ENCODE results near the gene ANAPC13.

ANAPC13 gene

DNA sequence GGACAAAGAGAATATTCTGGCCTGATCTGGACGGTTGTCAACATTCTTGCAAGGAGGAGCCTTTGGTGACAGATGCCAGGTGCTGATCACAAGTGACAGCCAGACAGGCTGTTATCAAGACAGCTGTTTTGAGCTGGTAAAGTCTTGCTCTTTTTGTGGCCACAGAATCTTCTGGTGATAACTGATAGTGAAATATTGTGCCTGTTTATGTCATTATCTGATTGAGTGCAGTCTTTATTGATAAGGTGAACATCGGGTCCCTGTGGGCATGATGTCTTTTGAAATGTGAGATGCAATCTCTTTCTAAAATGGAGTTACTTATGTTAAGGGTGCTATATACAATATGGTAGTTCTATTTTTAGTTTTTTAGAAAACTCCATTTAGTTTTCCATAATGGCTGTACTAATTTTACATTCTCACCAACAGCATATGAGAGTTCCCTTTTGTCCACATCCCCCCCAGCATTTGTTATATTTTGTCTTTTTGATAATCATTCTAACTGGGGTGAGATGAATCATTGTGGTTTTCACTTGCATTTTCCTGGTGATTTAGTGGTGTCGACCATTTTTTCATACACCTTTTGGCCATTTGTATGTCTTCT lies 10.8 kb upstream of the ANAPC13 start:
- Mint-ChIP-seq H3K9me3 (peaks cover 5% of the 10 kb centered on the region), H3K36me3 (ENCODE audit: low read depth) (peaks cover 41% of the 10 kb centered on the region), H3K27me3 (ENCODE audit: low read depth) (no peaks in the 10 kb centered on the region), H3K27ac (no peak overlapping the region), H3K4me1 (ENCODE audit: low read depth) (peaks cover 25% of the 10 kb centered on the region), H3K4me3 (no peak overlapping the region)

DNA sequence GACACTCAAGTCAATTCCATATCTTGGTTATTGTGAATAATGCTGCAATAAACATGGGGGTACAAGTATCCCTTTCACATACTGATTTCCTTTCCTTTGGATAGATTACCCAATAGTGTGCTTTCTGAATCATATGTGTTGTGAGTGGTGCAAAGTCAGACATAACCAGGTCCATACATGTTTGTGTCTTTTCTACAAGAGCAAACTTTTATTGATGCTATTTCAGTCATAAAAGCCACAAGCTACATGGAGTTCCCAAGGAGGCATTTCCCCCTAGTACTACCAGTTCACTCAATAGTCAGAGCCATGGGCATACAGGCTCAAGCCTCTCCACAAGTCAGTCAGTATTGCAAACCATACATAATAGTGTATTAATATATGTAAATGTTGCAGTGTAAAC lies 10.2 kb upstream of the ANAPC13 start:
- H3K27ac Mint-ChIP-seq, result no peak overlapping the region
- H3K4me1 Mint-ChIP-seq (ENCODE audit: low read depth), result peaks cover 24% of the 10 kb centered on the region

DNA sequence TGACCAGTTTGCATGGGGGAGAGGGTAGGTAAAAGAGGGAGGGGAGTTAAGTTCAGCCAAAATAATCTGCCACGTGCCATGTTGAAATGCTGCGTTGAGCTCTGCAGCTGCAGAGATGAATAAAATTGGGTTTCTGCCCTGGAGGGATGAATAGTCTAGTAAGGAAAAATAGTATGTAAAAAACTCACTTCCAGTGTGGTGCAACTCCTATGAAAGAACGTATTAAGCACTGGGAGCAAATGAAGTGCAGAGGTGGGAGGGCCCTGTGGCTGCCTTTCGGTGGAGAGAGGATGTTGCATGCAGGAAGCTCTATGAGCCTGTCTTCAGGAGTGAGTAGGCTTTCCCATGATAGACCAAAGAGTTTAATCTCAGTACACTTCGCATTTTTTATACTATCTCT lies 8.7 kb upstream of the ANAPC13 start:
- Mint-ChIP-seq H3K27ac (no peak overlapping the region), H3K4me1 (ENCODE audit: low read depth) (peaks cover 23% of the 10 kb centered on the region), H3K4me3 (no peak overlapping the region), H3K27me3 (ENCODE audit: low read depth) (no peaks in the 10 kb centered on the region), H3K36me3 (ENCODE audit: low read depth) (peaks cover 35% of the 10 kb centered on the region), H3K9me3 (no peaks in the 10 kb centered on the region)

More for the DNA sequence above, 10.2 kb upstream of the ANAPC13 start:
- Mint-ChIP-seq H3K27me3 (ENCODE audit: low read depth) (no peaks in the 10 kb centered on the region), H3K36me3 (ENCODE audit: low read depth) (peaks cover 40% of the 10 kb centered on the region), H3K4me3 (no peak overlapping the region), H3K9me3 (peaks cover 4% of the 10 kb centered on the region)

- H3K4me3 Mint-ChIP-seq, result peak overlapping the region; percentile 100
- H3K27me3 Mint-ChIP-seq (ENCODE audit: low read depth), result no peaks in the 10 kb centered on the region
- no peaks in the 10 kb centered on the region for H3K9me3 Mint-ChIP-seq
- H3K4me1 Mint-ChIP-seq (ENCODE audit: low read depth), result peaks cover 27% of the 10 kb centered on the region
- H3K36me3 Mint-ChIP-seq (ENCODE audit: low read depth), result peaks cover 7% of the 10 kb centered on the region
- H3K27ac Mint-ChIP-seq, result peak overlapping the region; percentile 100
Measured at GRCh38 chr3:134487406-134487805, 1.6 kb upstream of the ANAPC13 start.

GRCh38 chr3:134486577-134487041 lies 824 bp upstream of the ANAPC13 start:
- no peaks in the 10 kb centered on the region for H3K9me3 Mint-ChIP-seq
- H3K36me3 Mint-ChIP-seq (ENCODE audit: low read depth), result peaks cover 7% of the 10 kb centered on the region
- H3K4me3 Mint-ChIP-seq, result peak overlapping the region; percentile 100
- peak overlapping the region; percentile 100 for H3K27ac Mint-ChIP-seq
- peaks cover 27% of the 10 kb centered on the region for H3K4me1 Mint-ChIP-seq (ENCODE audit: low read depth)
- H3K27me3 Mint-ChIP-seq (ENCODE audit: low read depth), result no peaks in the 10 kb centered on the region

GRCh38 chr3:134485075-134485717 lies 589 bp downstream of the ANAPC13 start:
- no peaks in the 10 kb centered on the region for H3K9me3 Mint-ChIP-seq
- H3K36me3 Mint-ChIP-seq (ENCODE audit: low read depth), result peaks cover 9% of the 10 kb centered on the region
- H3K27me3 Mint-ChIP-seq (ENCODE audit: low read depth), result no peaks in the 10 kb centered on the region
- peaks cover 27% of the 10 kb centered on the region for H3K4me1 Mint-ChIP-seq (ENCODE audit: low read depth)
- peak overlapping the region; percentile 100 for H3K27ac Mint-ChIP-seq
- H3K4me3 Mint-ChIP-seq, result peak overlapping the region; percentile 100

DNA sequence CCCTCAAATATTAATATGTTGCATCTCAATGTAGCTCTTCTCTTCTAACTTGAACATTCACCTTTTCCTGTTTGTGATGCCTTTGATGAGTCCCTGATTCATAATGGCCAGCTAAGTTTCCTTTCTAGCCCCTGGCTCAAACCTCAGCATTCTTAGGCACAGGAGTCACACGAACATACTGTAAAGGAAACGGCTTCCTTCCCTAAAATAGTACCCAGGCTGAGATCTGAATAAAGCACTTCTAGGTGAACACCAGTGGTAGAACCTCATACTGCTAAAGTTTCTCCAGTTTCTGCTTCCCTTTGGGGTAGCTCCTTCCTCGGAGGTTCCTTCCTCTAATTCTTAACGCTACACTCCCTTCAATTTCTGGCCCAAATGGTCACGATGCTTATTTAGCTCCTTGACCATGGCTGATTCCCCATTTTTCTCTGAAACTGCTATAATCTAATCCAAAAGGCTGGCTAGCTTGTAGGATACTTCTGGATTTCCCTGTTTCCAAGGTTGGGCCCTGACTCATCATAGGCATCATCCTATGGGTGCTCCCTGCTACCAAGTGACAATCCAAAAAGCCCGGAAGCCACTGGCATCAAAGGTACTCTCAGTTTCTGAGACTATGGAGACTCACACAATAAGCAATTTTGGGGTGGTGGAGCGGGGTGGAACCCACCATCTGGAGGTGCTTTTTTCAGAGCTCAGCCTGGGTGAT lies 2.4 kb downstream of the ANAPC13 start:
- peak overlapping the region; percentile 28 for H3K4me3 Mint-ChIP-seq
- H3K4me1 Mint-ChIP-seq (ENCODE audit: low read depth), result peaks cover 27% of the 10 kb centered on the region
- no peaks in the 10 kb centered on the region for H3K9me3 Mint-ChIP-seq
- peaks cover 10% of the 10 kb centered on the region for H3K36me3 Mint-ChIP-seq (ENCODE audit: low read depth)
- no peak overlapping the region for H3K27ac Mint-ChIP-seq
- H3K27me3 Mint-ChIP-seq (ENCODE audit: low read depth), result no peaks in the 10 kb centered on the region

- Mint-ChIP-seq H3K9me3 (no peaks in the 10 kb centered on the region), H3K4me1 (ENCODE audit: low read depth) (peaks cover 22% of the 10 kb centered on the region), H3K4me3 (no peak overlapping the region), H3K36me3 (ENCODE audit: low read depth) (peaks cover 14% of the 10 kb centered on the region), H3K27me3 (ENCODE audit: low read depth) (no peaks in the 10 kb centered on the region), H3K27ac (no peak overlapping the region)
Measured at GRCh38 chr3:134482622-134483021, 3.2 kb downstream of the ANAPC13 start.

- peaks cover 13% of the 10 kb centered on the region for H3K4me1 Mint-ChIP-seq (ENCODE audit: low read depth)
- no peak overlapping the region for H3K4me3 Mint-ChIP-seq
- no peaks in the 10 kb centered on the region for H3K27me3 Mint-ChIP-seq (ENCODE audit: low read depth)
- H3K36me3 Mint-ChIP-seq (ENCODE audit: low read depth), result peaks cover 19% of the 10 kb centered on the region
- H3K27ac Mint-ChIP-seq, result no peak overlapping the region
- no peaks in the 10 kb centered on the region for H3K9me3 Mint-ChIP-seq
Measured at GRCh38 chr3:134481166-134481565, 4.6 kb downstream of the ANAPC13 start.

- no peaks in the 10 kb centered on the region for H3K9me3 Mint-ChIP-seq
- H3K36me3 Mint-ChIP-seq (ENCODE audit: low read depth), result peaks cover 19% of the 10 kb centered on the region
- H3K4me1 Mint-ChIP-seq (ENCODE audit: low read depth), result peaks cover 13% of the 10 kb centered on the region
- H3K27me3 Mint-ChIP-seq (ENCODE audit: low read depth), result no peaks in the 10 kb centered on the region
- H3K27ac Mint-ChIP-seq, result no peak overlapping the region
- no peak overlapping the region for H3K4me3 Mint-ChIP-seq
Measured at GRCh38 chr3:134480546-134480945, 5.2 kb downstream of the ANAPC13 start.

DNA sequence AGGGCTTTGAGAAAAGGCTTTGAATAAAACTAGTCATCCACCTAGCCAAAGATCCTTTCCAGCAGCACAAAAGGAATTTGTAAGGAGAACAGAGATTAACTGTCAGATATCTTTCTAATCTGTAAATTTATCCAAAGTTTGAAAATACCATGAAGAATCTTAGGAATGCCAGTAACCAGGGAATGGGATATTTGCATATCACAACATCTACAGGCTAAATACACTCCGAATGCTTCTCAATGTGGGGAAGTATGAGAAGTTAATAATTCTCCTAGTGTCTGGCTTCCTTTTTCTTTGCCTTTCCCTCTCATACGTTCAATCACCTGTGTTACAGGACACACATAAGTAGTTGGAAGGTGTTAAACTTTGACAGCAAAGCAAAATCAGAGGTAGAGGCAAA lies 7.8 kb downstream of the ANAPC13 start:
- H3K4me3 Mint-ChIP-seq, result no peak overlapping the region
- no peaks in the 10 kb centered on the region for H3K4me1 Mint-ChIP-seq (ENCODE audit: low read depth)
- H3K36me3 Mint-ChIP-seq (ENCODE audit: low read depth), result peaks cover 15% of the 10 kb centered on the region
- no peaks in the 10 kb centered on the region for H3K27me3 Mint-ChIP-seq (ENCODE audit: low read depth)
- H3K27ac Mint-ChIP-seq, result no peak overlapping the region
- H3K9me3 Mint-ChIP-seq, result no peaks in the 10 kb centered on the region

GRCh38 chr3:134477002-134477401 lies 8.8 kb downstream of the ANAPC13 start:
- H3K4me1 Mint-ChIP-seq (ENCODE audit: low read depth), result no peaks in the 10 kb centered on the region
- no peak overlapping the region for H3K27ac Mint-ChIP-seq
- no peaks in the 10 kb centered on the region for H3K9me3 Mint-ChIP-seq
- peaks cover 12% of the 10 kb centered on the region for H3K36me3 Mint-ChIP-seq (ENCODE audit: low read depth)
- no peaks in the 10 kb centered on the region for H3K27me3 Mint-ChIP-seq (ENCODE audit: low read depth)
- no peak overlapping the region for H3K4me3 Mint-ChIP-seq

- Mint-ChIP-seq H3K4me1 (ENCODE audit: low read depth) (no peaks in the 10 kb centered on the region), H3K27ac (no peak overlapping the region), H3K36me3 (ENCODE audit: low read depth) (peaks cover 12% of the 10 kb centered on the region), H3K4me3 (no peak overlapping the region), H3K9me3 (no peaks in the 10 kb centered on the region), H3K27me3 (ENCODE audit: low read depth) (no peaks in the 10 kb centered on the region)
Measured at GRCh38 chr3:134476306-134476705, 9.5 kb downstream of the ANAPC13 start.

DNA sequence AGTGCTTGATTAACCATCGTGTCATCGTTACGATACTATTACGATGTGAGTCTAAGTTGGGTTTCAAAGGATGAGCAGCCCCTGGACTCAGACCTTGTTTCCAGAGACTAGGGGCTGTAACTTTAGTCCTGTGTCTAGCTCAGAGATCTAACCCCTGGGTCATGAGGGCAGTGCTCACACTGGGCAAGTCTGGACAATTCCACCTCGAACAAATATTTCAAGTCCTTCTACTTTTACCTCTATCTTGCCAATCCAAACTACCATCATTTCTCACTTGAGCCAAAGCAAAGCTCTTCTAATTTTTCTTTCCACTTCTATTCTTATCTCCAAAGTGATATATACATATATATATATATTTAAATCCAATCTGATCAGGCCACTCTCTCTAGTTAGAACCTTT lies 10.8 kb downstream of the ANAPC13 start:
- H3K4me1 Mint-ChIP-seq (ENCODE audit: low read depth), result no peaks in the 10 kb centered on the region
- no peaks in the 10 kb centered on the region for H3K27me3 Mint-ChIP-seq (ENCODE audit: low read depth)

More for the DNA sequence above, 10.8 kb downstream of the ANAPC13 start:
- H3K9me3 Mint-ChIP-seq, result no peaks in the 10 kb centered on the region
- H3K36me3 Mint-ChIP-seq (ENCODE audit: low read depth), result peaks cover 10% of the 10 kb centered on the region
- no peak overlapping the region for H3K27ac Mint-ChIP-seq
- no peak overlapping the region for H3K4me3 Mint-ChIP-seq
